HG03565 (cell line): ENCODE results near the gene ZNF76.

ENCODE experiments used
- ATAC-seq: cut with Tn5 transposase; IDR thresholded peaks from one replicate; pipeline ENCODE4 v1.9.1; 2021; ENCODE audit warnings: mild to moderate bottlenecking, moderate library complexity; ENCODE audit not compliant: unreplicated experiment

The ZNF76 gene

GRCh38 chr6:35236223-35236622 is 23.3 kb upstream of the ZNF76 start:
- no peak for ATAC-seq

DNA sequence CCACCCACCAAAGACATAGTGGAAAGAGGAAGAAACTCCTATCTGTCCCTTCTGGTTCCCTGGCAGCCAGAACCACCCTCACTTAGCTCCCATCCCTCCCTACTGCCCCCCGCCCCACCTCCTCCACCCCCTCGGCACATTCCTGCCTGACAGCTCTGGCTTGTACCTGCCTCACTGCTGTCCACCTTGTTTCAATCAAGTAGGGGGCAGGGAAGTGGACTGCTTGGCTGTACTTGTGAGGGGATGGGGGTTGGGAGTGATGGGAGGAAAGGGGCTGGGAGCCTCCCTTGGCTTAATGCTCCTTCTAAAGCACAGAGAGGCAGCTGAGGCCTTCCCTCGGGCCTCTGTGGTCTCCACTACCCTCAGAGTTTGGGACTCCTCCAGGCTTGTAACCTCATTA is 22.1 kb upstream of the ZNF76 start:
- ATAC-seq: no peak

DNA sequence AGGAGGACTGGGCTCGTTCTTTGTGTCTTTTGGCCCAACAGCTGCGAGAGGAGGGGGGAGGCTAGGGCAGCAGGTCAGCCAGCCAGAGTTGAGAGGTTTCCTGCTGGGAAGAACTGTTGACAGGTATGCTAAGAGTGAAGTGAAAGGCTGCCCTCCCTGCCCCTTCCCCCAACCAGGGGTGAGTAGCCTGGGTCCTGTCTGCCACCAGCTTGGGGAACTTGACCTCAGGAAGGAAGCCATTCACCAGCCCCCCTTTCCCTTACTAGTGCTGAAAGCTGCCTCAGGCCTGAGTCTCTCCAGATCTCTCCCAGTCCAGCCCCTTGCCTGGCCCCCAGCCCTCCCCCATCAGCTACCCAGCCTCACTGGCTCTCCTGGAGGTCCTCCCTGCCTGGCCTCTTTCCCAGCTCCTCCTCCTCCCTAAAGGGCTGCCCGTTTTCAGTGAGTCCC is 20.7 kb upstream of the ZNF76 start:
- ATAC-seq: no peak

DNA sequence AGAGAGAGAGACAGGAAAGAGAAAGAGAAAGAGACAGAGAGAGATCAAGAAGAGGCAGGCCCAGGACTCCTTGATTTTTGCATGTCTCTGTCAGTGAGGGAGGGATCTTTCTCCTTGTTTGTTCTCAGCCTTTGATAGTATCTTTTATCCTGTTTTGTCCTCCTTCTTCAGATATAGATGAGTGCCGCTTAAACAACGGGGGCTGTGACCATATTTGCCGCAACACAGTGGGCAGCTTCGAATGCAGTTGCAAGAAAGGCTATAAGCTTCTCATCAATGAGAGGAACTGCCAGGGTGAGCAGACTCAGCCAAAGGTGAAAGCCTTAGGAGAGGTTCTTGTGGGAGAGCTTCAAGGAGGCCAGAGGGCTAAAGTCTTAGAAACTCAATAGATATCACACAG is 20.0 kb upstream of the ZNF76 start:
- ATAC-seq: no peak

DNA sequence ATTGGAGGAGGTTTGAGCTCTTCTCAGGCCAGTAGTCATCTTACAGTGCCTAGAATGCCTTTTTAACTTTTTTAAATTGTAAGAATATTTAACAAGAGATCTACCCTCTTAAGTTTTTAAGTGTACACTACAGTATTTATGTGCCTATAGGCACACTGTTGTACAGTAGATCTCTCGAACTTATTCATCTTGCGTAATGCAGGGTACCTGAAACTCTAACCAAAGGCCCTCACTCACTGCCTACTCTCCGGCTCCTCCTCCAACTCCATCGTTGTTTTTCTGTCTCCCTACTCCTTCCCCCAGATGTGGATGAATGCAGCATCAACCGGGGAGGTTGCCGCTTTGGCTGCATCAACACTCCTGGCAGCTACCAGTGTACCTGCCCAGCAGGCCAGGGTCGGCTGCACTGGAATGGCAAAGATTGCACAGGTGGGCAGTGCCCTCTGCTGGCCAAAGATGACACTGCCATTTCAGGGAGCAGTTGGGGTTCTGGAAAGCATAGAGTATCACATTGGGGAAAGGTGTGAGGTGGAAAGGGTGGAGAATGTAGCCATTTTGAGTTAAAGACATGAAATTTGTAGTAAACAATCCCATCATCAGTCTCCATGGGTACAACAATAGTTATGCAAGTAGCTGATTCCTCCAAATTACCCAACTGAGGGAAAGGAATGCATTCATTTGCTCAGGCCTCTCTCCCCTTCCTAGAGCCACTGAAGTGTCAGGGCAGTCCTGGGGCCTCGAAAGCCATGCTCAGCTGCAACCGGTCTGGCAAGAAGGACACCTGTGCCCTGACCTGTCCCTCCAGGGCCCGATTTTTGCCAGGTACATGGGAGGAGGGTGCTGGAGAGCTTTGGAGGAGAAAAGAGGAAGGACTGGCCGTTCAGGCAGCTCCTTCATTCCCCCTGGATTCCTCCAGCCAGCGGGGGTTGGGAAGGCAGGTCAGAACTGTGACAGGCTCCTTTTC is 18.4 kb upstream of the ZNF76 start:
- no peak for ATAC-seq

GRCh38 chr6:35242486-35242885 is 17.0 kb upstream of the ZNF76 start:
- no peak for ATAC-seq

GRCh38 chr6:35242906-35243305 is 16.6 kb upstream of the ZNF76 start:
- ATAC-seq: no peak

DNA sequence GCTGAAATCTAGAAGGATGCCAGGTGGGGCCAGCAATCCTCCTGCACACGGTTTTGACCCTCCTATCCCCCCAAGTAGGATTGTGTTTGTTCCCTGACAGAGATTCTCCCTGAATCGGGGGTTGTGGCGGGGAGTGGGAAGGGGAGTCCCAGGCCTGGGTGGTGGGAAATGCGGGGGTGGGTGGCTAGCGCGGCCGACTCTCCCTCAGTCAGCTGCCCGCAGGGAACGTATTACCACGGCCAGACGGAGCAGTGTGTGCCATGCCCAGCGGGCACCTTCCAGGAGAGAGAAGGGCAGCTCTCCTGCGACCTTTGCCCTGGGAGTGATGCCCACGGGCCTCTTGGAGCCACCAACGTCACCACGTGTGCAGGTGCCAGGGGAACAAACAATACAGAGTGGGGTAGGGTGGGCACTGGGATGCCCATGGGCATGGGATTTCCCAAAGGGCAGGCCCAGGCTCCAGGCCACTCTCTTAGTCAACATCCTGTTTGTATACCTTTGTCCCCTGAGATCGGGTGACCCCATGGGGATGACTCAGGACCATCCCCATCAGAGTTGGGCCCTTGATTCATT is 16.1 kb upstream of the ZNF76 start:
- no peak for ATAC-seq

- no peak for ATAC-seq
Measured at GRCh38 chr6:35244551-35244950, 15.0 kb upstream of the ZNF76 start.

- no peak for ATAC-seq
Measured at GRCh38 chr6:35247642-35248231, 11.8 kb upstream of the ZNF76 start.

DNA sequence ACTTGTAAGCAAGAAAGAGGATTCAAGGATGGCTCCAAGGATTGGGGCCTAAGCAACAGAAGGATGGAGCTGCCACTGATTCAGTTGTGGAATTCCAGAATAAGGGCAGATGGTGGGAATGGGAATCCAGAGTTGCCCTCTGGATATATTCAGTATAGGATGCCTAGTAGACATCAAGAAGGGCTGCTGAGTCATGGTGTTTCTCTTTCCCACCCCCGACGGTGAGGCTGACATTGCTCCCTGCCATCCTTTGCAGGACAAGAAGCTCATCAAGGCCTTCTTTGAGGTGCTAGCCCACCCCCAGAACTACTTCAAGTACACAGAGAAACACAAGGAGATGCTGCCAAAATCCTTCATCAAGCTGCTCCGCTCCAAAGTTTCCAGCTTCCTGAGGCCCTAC is 11.2 kb upstream of the ZNF76 start:
- ATAC-seq: no peak

GRCh38 chr6:35248965-35249364 is 10.6 kb upstream of the ZNF76 start:
- no peak for ATAC-seq

GRCh38 chr6:35251949-35252348 is 7.6 kb upstream of the ZNF76 start:
- no peak for ATAC-seq

DNA sequence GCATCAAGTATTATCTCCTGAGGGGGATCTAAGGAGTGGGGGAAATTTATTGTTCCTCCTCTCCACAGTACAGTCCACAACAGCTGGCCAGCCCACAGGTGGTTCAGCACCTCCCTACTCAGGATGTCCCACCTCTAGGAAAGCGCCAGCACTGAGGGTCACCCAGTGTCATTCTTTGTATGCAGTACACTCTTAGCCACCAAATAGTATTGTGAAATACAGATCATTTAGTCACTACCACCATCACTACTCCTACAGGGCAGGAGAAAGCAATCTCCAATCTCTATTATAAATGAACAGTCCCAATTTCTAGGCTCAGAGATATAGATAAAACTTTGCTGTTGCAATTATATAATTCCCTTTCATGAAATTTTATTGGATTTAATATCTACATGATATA is 6.3 kb upstream of the ZNF76 start:
- ATAC-seq: no peak

DNA sequence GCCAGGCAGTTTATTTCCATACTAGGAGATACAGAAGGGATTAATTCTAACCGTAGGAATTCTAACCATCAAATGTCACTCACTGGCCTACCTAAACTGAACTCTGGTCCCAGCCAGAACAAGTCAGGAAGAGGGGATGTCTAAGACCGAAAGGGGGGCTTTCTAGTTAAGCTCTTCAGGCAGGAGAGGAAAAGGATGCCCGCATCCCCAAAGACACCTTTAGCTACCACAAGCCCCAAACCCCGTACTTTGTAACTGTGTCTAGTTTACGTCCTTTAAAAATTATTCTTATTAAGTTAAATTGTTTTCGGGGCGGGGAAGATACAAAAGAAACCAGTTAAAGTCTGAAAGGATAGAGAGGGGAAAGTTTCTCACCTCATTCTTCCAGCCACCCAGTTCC is 1.2 kb upstream of the ZNF76 start:
- no peak for ATAC-seq

DNA sequence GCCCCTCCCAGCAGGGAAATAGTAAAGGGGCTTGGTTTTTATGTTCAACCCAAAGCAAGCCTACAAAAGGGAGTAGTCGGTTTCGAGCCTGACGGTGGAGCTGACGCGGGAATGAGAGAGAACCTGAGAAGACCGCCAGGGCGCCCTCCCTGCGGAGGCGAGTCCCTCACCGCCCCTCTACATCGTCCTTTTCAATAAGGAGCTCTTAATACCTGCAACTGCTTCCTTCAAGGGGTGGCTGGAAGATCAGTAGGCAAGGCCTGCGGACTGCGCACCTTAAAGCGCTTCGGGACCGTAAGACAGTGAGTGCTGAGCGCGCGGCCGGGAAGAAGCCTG is 709 bp upstream of the ZNF76 start:
- ATAC-seq: no peak

GRCh38 chr6:35259948-35260590 is 534 bp downstream of the ZNF76 start:
- peak; percentile 25 for ATAC-seq

GRCh38 chr6:35260591-35261570 is 1.3 kb downstream of the ZNF76 start:
- ATAC-seq: no peak

DNA sequence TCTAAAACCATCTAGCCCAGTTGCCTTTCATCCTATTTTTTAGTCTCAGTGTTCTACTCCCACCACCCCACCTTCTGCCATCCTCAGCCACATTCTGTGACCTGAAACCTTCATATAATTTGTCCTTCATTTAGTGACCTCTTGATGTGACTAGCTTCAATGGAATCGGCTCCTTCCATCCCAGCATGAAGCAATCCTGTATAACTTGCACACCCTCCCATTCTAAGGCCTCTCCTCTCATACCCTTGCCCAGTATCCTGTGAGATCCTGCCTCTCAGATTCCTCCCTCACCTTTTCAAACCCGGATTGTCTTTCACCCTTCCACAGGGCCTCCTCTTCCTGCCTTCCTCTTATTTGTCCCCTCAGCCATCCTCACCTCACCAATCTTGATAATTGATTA is 3.1 kb downstream of the ZNF76 start:
- no peak for ATAC-seq

DNA sequence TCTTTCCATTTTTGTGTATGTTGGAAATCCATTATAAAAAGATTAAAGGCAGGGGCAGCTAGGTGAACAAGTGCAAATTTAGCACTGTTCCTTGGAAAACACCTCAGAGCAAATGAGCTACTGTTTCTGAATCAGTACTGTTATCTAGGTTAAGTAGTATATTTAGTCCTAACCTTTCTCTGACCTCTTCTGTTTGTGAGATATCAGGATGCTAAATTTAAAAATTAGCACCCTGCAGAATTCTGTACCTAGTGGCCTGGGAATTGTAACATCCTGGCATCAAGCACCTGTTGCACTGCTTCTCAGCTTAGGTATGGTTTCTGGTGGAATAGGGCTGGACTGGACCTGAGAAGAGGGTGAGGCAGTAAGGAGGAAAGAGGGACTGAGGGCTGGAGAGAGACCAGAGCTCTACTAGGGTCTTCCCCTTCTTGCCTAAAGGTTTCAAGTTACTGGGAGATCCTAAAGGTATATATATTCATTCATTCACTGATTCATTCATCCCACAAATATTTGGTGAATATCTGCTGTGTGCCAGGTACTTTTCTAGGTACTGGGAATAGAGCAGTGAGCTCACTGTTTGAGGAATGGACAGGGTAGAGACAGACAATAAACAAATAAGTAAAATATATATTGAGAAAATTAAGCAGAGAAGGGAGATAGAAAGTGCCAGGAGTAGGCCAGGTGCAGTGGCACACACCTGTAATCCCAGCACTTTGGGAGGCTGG is 5.2 kb downstream of the ZNF76 start:
- ATAC-seq: no peak
